Measurements from ENCODE around the gene MALRD1.

DNA sequence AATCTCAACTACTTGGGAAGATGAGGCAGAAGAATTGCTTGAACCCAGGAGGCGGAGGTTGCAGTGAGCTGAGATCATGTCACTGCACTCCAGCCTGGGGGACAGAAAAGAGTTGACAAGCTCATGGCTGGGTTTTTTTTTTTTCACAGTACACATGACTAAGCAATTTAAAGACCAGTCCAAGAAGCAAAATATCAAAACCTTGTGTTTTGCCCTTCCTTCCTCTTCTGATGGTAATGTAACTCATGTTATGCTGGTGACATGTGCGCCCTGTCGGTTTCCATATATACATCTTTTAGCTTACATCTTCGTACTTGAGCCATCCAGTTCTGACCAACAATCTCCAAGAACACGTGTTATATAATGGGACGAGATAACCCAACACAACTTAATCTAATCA is 530.0 kb downstream of the MALRD1 start:
- no peak for TF ChIP-seq SUZ12 (IDR thresholded peaks at IDR 0.05)
- TF ChIP-seq FOXK2 (IDR thresholded peaks at IDR 0.05): no peak
- no peak for TF ChIP-seq SP1 (IDR thresholded peaks at IDR 0.05)
- no peak for TF ChIP-seq L3MBTL2 (conservative IDR thresholded peaks at IDR 0.05)
- TF ChIP-seq, protein P1, sequence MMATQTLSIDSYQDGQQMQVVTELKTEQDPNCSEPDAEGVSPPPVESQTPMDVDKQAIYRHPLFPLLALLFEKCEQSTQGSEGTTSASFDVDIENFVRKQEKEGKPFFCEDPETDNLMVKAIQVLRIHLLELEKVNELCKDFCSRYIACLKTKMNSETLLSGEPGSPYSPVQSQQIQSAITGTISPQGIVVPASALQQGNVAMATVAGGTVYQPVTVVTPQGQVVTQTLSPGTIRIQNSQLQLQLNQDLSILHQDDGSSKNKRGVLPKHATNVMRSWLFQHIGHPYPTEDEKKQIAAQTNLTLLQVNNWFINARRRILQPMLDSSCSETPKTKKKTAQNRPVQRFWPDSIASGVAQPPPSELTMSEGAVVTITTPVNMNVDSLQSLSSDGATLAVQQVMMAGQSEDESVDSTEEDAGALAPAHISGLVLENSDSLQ (IDR thresholded peaks at IDR 0.05): no peak
- TF ChIP-seq NFRKB (IDR thresholded peaks at IDR 0.05): no peak
- TF ChIP-seq FOXM1 (IDR thresholded peaks at IDR 0.05; ENCODE audit: borderline replicate concordance): no peak

All from HEK293T (cell line).